ENCODE results near the gene PIEZO2. TPM values are rescaled to one million over a fixed set of nuclear protein-coding genes. Genes with fewer than 3 reads are reported as not detected.
A peak's percentile ranks its signal among the peaks of the same experiment; 100 is the strongest.
"Not testable (repeated sequence)": the region's sequence is repeated elsewhere in the genome, so short reads cannot be mapped to it uniquely, and the experiment has no call there.

Gene PIEZO2
- under 1 TPM in 1 of 6 donors, not detected in 5; 0.21 TPM for polyA plus RNA-seq (ENCODE audit: low read depth in 6 of 6)

- H3K27me3 Mint-ChIP-seq, result peaks cover 47 to 57% (median 51%) of the 10 kb centered on the region in 3 donors
- no peaks in the 10 kb centered on the region for H3K36me3 Mint-ChIP-seq
- no peak for ATAC-seq (ENCODE audit: low read depth in 2 of 2)
- peaks cover 0 to 13% (median 0%) of the 10 kb centered on the region in 3 donors for H3K4me1 Mint-ChIP-seq
- peaks cover 0 to 4% (median 0%) of the 10 kb centered on the region in 7 donors for H3K9me3 Mint-ChIP-seq
- H3K27ac Mint-ChIP-seq, result peak within 1 kb of the TSS in 1 of 6 donors; percentile 56
- DNase-seq, result no peak
- peak within 1 kb of the TSS in 4 of 8 donors; percentile 15 to 47 (median 20) for H3K4me3 Mint-ChIP-seq
Observed at GRCh38 chr18:11149441-11150270, at the start of gene PIEZO2. PIEZO2 (minus strand) TSS chr18:11149569; CDS start chr18:11148588, 981 bp downstream.

GRCh38 chr18:11183637-11184036 is 34.3 kb upstream of the PIEZO2 start:
- Mint-ChIP-seq H3K4me1 (no peaks in the 10 kb centered on the region), H3K9me3 (peaks cover 0 to 3% (median 0%) of the 10 kb centered on the region in 7 donors), H3K27ac (no peak overlapping the region), H3K4me3 (no peak overlapping the region), H3K36me3 (no peaks in the 10 kb centered on the region), H3K27me3 (no peaks in the 10 kb centered on the region)
- no peak for DNase-seq
- ATAC-seq (ENCODE audit: low read depth in 2 of 2), result no peak

- H3K27ac Mint-ChIP-seq; H3K9me3 Mint-ChIP-seq; ATAC-seq (ENCODE audit: low read depth in 2 of 2): not testable (repeated sequence)
Observed at GRCh38 chr18:11181629-11182028, 32.3 kb upstream of the PIEZO2 start.

GRCh38 chr18:11179959-11180519 is 30.7 kb upstream of the PIEZO2 start:
- no peaks in the 10 kb centered on the region for H3K36me3 Mint-ChIP-seq
- H3K4me3 Mint-ChIP-seq, result no peak overlapping the region
- ATAC-seq (ENCODE audit: low read depth in 2 of 2), result no peak

More at GRCh38 chr18:11181629-11182028, 32.3 kb upstream of the PIEZO2 start:
- not testable (repeated sequence) for H3K4me1 Mint-ChIP-seq, H3K27me3 Mint-ChIP-seq, H3K36me3 Mint-ChIP-seq, H3K4me3 Mint-ChIP-seq, DNase-seq

GRCh38 chr18:11178951-11179549 is 29.7 kb upstream of the PIEZO2 start:
- DNase-seq (no peak), ATAC-seq (ENCODE audit: low read depth in 2 of 2) (no peak)
- Mint-ChIP-seq H3K9me3 (peaks cover 0 to 3% (median 0%) of the 10 kb centered on the region in 7 donors), H3K4me1 (no peaks in the 10 kb centered on the region), H3K36me3 (no peaks in the 10 kb centered on the region), H3K4me3 (no peak overlapping the region), H3K27me3 (no peaks in the 10 kb centered on the region), H3K27ac (no peak overlapping the region)

More at GRCh38 chr18:11179959-11180519, 30.7 kb upstream of the PIEZO2 start:
- H3K27me3 Mint-ChIP-seq, result no peaks in the 10 kb centered on the region
- no peak overlapping the region for H3K27ac Mint-ChIP-seq
- H3K9me3 Mint-ChIP-seq, result peaks cover 0 to 3% (median 0%) of the 10 kb centered on the region in 7 donors
- H3K4me1 Mint-ChIP-seq, result no peaks in the 10 kb centered on the region
- no peak for DNase-seq

GRCh38 chr18:11177382-11177781 is 28.0 kb upstream of the PIEZO2 start:
- no peak for DNase-seq
- H3K27me3 Mint-ChIP-seq, result no peaks in the 10 kb centered on the region
- ATAC-seq (ENCODE audit: low read depth in 2 of 2), result no peak
- H3K36me3 Mint-ChIP-seq, result no peaks in the 10 kb centered on the region
- no peaks in the 10 kb centered on the region for H3K4me1 Mint-ChIP-seq
- peak overlapping the region in 1 of 6 donors; percentile 35 for H3K27ac Mint-ChIP-seq
- no peak overlapping the region for H3K4me3 Mint-ChIP-seq
- H3K9me3 Mint-ChIP-seq, result peaks cover 0 to 3% (median 0%) of the 10 kb centered on the region in 7 donors

- H3K36me3 Mint-ChIP-seq, result no peaks in the 10 kb centered on the region
- ATAC-seq (ENCODE audit: low read depth in 2 of 2) (no peak), DNase-seq (no peak)
- H3K27ac Mint-ChIP-seq, result no peak overlapping the region
- H3K4me1 Mint-ChIP-seq, result no peaks in the 10 kb centered on the region
- no peak overlapping the region for H3K4me3 Mint-ChIP-seq
- no peaks in the 10 kb centered on the region for H3K27me3 Mint-ChIP-seq
- H3K9me3 Mint-ChIP-seq, result peaks cover 0 to 4% (median 0%) of the 10 kb centered on the region in 7 donors
Observed at GRCh38 chr18:11176481-11176881, 27.1 kb upstream of the PIEZO2 start.

GRCh38 chr18:11175266-11175979 is 26.1 kb upstream of the PIEZO2 start:
- H3K4me1 Mint-ChIP-seq, result no peaks in the 10 kb centered on the region
- no peak overlapping the region for H3K4me3 Mint-ChIP-seq
- DNase-seq, result no peak
- no peaks in the 10 kb centered on the region for H3K36me3 Mint-ChIP-seq
- no peaks in the 10 kb centered on the region for H3K27me3 Mint-ChIP-seq
- H3K27ac Mint-ChIP-seq, result no peak overlapping the region
- peaks cover 0 to 4% (median 0%) of the 10 kb centered on the region in 7 donors for H3K9me3 Mint-ChIP-seq
- no peak for ATAC-seq (ENCODE audit: low read depth in 2 of 2)

- H3K27ac Mint-ChIP-seq; ATAC-seq (ENCODE audit: low read depth in 2 of 2); H3K4me1 Mint-ChIP-seq; DNase-seq; H3K4me3 Mint-ChIP-seq; H3K36me3 Mint-ChIP-seq; H3K9me3 Mint-ChIP-seq; H3K27me3 Mint-ChIP-seq: not testable (repeated sequence)
Observed at GRCh38 chr18:11174179-11174578, 24.8 kb upstream of the PIEZO2 start.

GRCh38 chr18:11167778-11168177 is 18.4 kb upstream of the PIEZO2 start:
- peaks cover 0 to 6% (median 0%) of the 10 kb centered on the region in 3 donors for H3K4me1 Mint-ChIP-seq
- H3K4me3 Mint-ChIP-seq, result no peak overlapping the region
- no peak for DNase-seq
- peaks cover 5 to 37% (median 20%) of the 10 kb centered on the region in 3 donors for H3K27me3 Mint-ChIP-seq
- no peak for ATAC-seq (ENCODE audit: low read depth in 2 of 2)
- peaks cover 0 to 4% (median 1%) of the 10 kb centered on the region in 7 donors for H3K9me3 Mint-ChIP-seq
- peaks cover 0 to 5% of the 10 kb centered on the region in 2 donors for H3K36me3 Mint-ChIP-seq
- H3K27ac Mint-ChIP-seq, result no peak overlapping the region

- no peak overlapping the region for H3K4me3 Mint-ChIP-seq
- H3K9me3 Mint-ChIP-seq, result peaks cover 0 to 3% (median 1%) of the 10 kb centered on the region in 7 donors
Observed at GRCh38 chr18:11165952-11166351, 16.6 kb upstream of the PIEZO2 start.

GRCh38 chr18:11165138-11165537 is 15.8 kb upstream of the PIEZO2 start:
- Mint-ChIP-seq H3K4me1 (peaks cover 0 to 6% (median 0%) of the 10 kb centered on the region in 3 donors), H3K36me3 (peaks cover 0 to 5% of the 10 kb centered on the region in 2 donors), H3K4me3 (peak overlapping the region in 1 of 8 donors; percentile 41), H3K27me3 (peaks cover 10 to 37% (median 32%) of the 10 kb centered on the region in 3 donors), H3K27ac (no peak overlapping the region), H3K9me3 (peaks cover 0 to 4% (median 1%) of the 10 kb centered on the region in 7 donors)
- ATAC-seq (ENCODE audit: low read depth in 2 of 2), result no peak
- no peak for DNase-seq

More at GRCh38 chr18:11165952-11166351, 16.6 kb upstream of the PIEZO2 start:
- Mint-ChIP-seq H3K36me3 (peaks cover 0 to 5% of the 10 kb centered on the region in 2 donors), H3K4me1 (peaks cover 0 to 6% (median 0%) of the 10 kb centered on the region in 3 donors), H3K27ac (no peak overlapping the region), H3K27me3 (peaks cover 10 to 37% (median 27%) of the 10 kb centered on the region in 3 donors)
- DNase-seq (no peak), ATAC-seq (ENCODE audit: low read depth in 2 of 2) (no peak)

GRCh38 chr18:11163665-11164064 is 14.3 kb upstream of the PIEZO2 start:
- no peak for ATAC-seq (ENCODE audit: low read depth in 2 of 2)
- no peak for DNase-seq
- peaks cover 0 to 5% of the 10 kb centered on the region in 2 donors for H3K36me3 Mint-ChIP-seq
- H3K9me3 Mint-ChIP-seq, result peaks cover 0 to 4% (median 1%) of the 10 kb centered on the region in 7 donors
- no peak overlapping the region for H3K4me3 Mint-ChIP-seq
- H3K4me1 Mint-ChIP-seq, result peaks cover 0 to 6% (median 0%) of the 10 kb centered on the region in 3 donors
- no peak overlapping the region for H3K27ac Mint-ChIP-seq
- peaks cover 10 to 35% (median 32%) of the 10 kb centered on the region in 3 donors for H3K27me3 Mint-ChIP-seq
